OCI-LY7 (cell line): ENCODE results near the gene RNF180. TPM values are rescaled to one million over a fixed set of nuclear protein-coding genes. Genes with fewer than 3 reads are reported as not detected.

Experiments used
- BruUV-seq: library from RNA; stranded (reverse); fragments of 400-500 nt; replicated peaks from 2 replicates; lab custom pipeline; 2021; lab: Mats Ljungman, UMichigan
- CTCF ChIA-PET: fragments of 300-600 bp; sonication (Branson Sonifier 250); formaldehyde crosslinking; loops from one replicate; lab custom pipeline; 2022; ENCODE audit warnings: antibody characterized with exemption; ENCODE audit not compliant: unreplicated experiment; lab: Charles Lee
- POLR2A ChIA-PET: fragments of 300-600 bp; sonication (Branson Sonifier 250); formaldehyde crosslinking; loops from one replicate; lab custom pipeline; 2022; ENCODE audit warnings: antibody characterized with exemption; lab: Charles Lee
- DNase-seq: peaks from one replicate; pipeline ENCODE4 v3.0.0-alpha.2; 2015; ENCODE audit warnings: low spot score
- H2AFZ ChIP-seq: fragments of 200-600 bp; sonication (generic), shearing (Covaris generic); 2 replicates; pipeline ENCODE4 v1.6.1; 2014; ENCODE audit warnings: mild to moderate bottlenecking, antibody characterized with exemption, low read length, moderate library complexity
- H3K27ac ChIP-seq: fragments of 200-600 bp; sonication (generic); 2 replicates; pipeline ENCODE4 v1.5.1; 2014; ENCODE audit warnings: mixed run types, low read depth, mild to moderate bottlenecking, moderate library complexity, low read length, inconsistent platforms; ENCODE audit not compliant: poor library complexity, severe bottlenecking
- H3K36me3 ChIP-seq: fragments of 200-600 bp; sonication (generic); 2 replicates; pipeline ENCODE4 v1.6.1; 2014; ENCODE audit warnings: mild to moderate bottlenecking, antibody characterized with exemption, low read length, moderate library complexity, mixed read lengths; ENCODE audit not compliant: insufficient read depth
- H3K4me1 ChIP-seq: fragments of 200-600 bp; sonication (generic); 2 replicates; pipeline ENCODE4 v1.5.1; 2014; ENCODE audit warnings: mild to moderate bottlenecking, low read length; ENCODE audit not compliant: insufficient read depth, poor library complexity, severe bottlenecking
- H3K4me2 ChIP-seq: fragments of 200-600 bp; sonication (generic); 2 replicates; pipeline ENCODE4 v1.6.1; 2014; ENCODE audit warnings: mild to moderate bottlenecking, low read length
- H3K4me3 ChIP-seq: fragments of 200-600 bp; sonication (generic); 2 replicates; pipeline ENCODE4 v1.5.1; 2014; ENCODE audit warnings: mild to moderate bottlenecking, low read depth, low read length; ENCODE audit not compliant: poor library complexity, severe bottlenecking
- H3K79me2 ChIP-seq: fragments of 200-600 bp; sonication (generic); 2 replicates; pipeline ENCODE4 v1.6.1; 2016; ENCODE audit warnings: low read depth, mild to moderate bottlenecking, low read length, moderate library complexity, mixed read lengths; ENCODE audit not compliant: insufficient read depth
- H3K9me2 ChIP-seq: fragments of 200-600 bp; sonication (generic); 2 replicates; pipeline ENCODE4 v1.6.1; 2016; ENCODE audit warnings: mild to moderate bottlenecking, low read length, mixed read lengths; ENCODE audit not compliant: insufficient read depth
- H3K9me3 ChIP-seq: fragments of 200-600 bp; sonication (generic); 2 replicates; pipeline ENCODE4 v1.6.1; 2014; ENCODE audit warnings: mild to moderate bottlenecking, mixed run types, low read length, mixed read lengths
- H4K20me1 ChIP-seq: fragments of 200-600 bp; sonication (generic); 2 replicates; pipeline ENCODE4 v1.6.1; 2014; ENCODE audit warnings: mild to moderate bottlenecking, antibody characterized with exemption, low read length, moderate library complexity, mixed read lengths; ENCODE audit not compliant: insufficient read depth
- EZH2phosphoT487 ChIP-seq: fragments of 200-600 bp; sonication (generic); IDR thresholded peaks from 2 replicates; pipeline ENCODE4 v1.6.1; 2018; ENCODE audit warnings: low read depth, borderline replicate concordance, mild to moderate bottlenecking, mixed run types, antibody characterized with exemption, low read length, moderate library complexity, mixed read lengths
- intact Hi-C: fragments of 100-400 bp; cut with micrococcal nuclease; formaldehyde crosslinking; loops from one replicate; pipeline ENCODE4 v1.10.0; 2022; ENCODE audit not compliant: unreplicated experiment
- total RNA-seq, 2 experiments: library from RNA; depleted of rRNA in 1 of 2; stranded (reverse); fragments of >200 nt in 1 of 2; shearing (Covaris generic) in 1 of 2; gene quantifications; 2 replicates each; pipeline ENCODE4 v1.2.3, GENCODE V29; 2014 to 2022
- TF ChIP-seq, protein P1 (sequence below): fragments of 200-600 bp; sonication (generic); conservative IDR thresholded peaks from 2 replicates; pipeline ENCODE4 v1.5.1; 2014; ENCODE audit warnings: mild to moderate bottlenecking, antibody characterized with exemption, low read length, moderate library complexity, mixed read lengths

Gene RNF180
- total RNA-seq, 2 experiments from 2014 or later, result not detected

DNA sequence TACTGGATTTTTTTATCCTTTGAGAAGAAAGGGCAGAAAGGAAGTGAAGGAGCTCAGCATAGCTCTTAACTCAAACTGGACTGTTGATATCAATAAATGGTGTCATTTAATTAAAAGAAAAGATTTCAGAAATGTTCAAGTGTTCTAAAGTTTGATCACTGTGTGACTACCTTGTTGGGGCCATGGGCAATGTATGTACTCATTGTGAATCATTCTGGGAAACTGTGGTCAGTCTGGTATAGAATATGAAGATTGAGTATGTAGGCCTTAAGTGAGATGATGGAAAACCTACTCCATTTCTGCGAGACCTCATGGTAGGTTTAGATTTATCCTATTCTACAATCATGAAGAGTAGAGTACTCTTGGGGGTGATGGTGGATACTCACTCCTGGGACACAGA lies 175.7 kb downstream of the RNF180 start:
- Histone ChIP-seq H3K9me3 (no peaks in the 10 kb centered on the region), H2AFZ (no peak overlapping the region), H3K4me2 (no peak overlapping the region), H3K4me1 (no peaks in the 10 kb centered on the region), H4K20me1 (no peaks in the 10 kb centered on the region), H3K4me3 (no peak overlapping the region), H3K9me2 (no peaks in the 10 kb centered on the region), H3K36me3 (no peaks in the 10 kb centered on the region), H3K79me2 (no peaks in the 10 kb centered on the region), H3K27ac (no peak overlapping the region)
- BruUV-seq, result no TSS peak
- no peak for DNase-seq
- ChIA-PET POLR2A (no interaction called here), CTCF (no interaction called here)
- intact Hi-C loops, result no loop called here
- TF ChIP-seq, protein P1, sequence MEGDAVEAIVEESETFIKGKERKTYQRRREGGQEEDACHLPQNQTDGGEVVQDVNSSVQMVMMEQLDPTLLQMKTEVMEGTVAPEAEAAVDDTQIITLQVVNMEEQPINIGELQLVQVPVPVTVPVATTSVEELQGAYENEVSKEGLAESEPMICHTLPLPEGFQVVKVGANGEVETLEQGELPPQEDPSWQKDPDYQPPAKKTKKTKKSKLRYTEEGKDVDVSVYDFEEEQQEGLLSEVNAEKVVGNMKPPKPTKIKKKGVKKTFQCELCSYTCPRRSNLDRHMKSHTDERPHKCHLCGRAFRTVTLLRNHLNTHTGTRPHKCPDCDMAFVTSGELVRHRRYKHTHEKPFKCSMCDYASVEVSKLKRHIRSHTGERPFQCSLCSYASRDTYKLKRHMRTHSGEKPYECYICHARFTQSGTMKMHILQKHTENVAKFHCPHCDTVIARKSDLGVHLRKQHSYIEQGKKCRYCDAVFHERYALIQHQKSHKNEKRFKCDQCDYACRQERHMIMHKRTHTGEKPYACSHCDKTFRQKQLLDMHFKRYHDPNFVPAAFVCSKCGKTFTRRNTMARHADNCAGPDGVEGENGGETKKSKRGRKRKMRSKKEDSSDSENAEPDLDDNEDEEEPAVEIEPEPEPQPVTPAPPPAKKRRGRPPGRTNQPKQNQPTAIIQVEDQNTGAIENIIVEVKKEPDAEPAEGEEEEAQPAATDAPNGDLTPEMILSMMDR, result no peak
- no peak for TF ChIP-seq EZH2phosphoT487

GRCh38 chr5:64344501-64344900 lies 178.9 kb downstream of the RNF180 start:
- no peaks in the 10 kb centered on the region for H3K79me2 ChIP-seq
- intact Hi-C loops, result no loop called here
- no peaks in the 10 kb centered on the region for H3K9me3 ChIP-seq
- no peaks in the 10 kb centered on the region for H3K9me2 ChIP-seq
- BruUV-seq, result no TSS peak
- H3K36me3 ChIP-seq, result no peaks in the 10 kb centered on the region
- H3K4me1 ChIP-seq, result no peaks in the 10 kb centered on the region
- H3K4me2 ChIP-seq, result no peak overlapping the region
- POLR2A ChIA-PET, result no interaction called here
- CTCF ChIA-PET, result no interaction called here
- no peak overlapping the region for H3K4me3 ChIP-seq
- no peaks in the 10 kb centered on the region for H4K20me1 ChIP-seq
- H3K27ac ChIP-seq, result no peak overlapping the region
- no peak for DNase-seq
- no peak overlapping the region for H2AFZ ChIP-seq
- TF ChIP-seq EZH2phosphoT487, result no peak
- TF ChIP-seq, protein P1, result no peak

DNA sequence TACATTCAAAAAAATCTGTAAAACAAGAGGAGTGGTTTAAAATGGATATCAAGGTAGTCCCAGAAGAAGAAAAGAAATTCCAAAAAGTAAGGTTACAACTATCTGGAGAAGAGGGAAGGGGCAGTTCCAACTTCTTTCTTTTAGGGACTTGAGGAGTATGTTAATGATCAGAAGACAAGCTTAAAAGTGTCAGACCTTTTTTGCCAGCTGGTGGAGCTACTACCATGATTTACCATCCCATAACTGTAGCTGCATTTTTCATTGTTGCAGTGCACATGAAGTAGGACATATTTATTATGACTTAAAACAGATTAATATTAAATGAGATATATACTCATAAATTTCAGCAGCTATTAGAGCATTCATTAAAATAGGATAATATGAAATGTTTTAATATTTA lies 181.7 kb downstream of the RNF180 start:
- Histone ChIP-seq H3K9me3 (no peaks in the 10 kb centered on the region), H3K4me2 (no peak overlapping the region), H3K27ac (no peak overlapping the region), H2AFZ (no peak overlapping the region), H3K4me3 (no peak overlapping the region), H3K36me3 (no peaks in the 10 kb centered on the region), H3K4me1 (no peaks in the 10 kb centered on the region), H3K9me2 (no peaks in the 10 kb centered on the region), H4K20me1 (no peaks in the 10 kb centered on the region), H3K79me2 (no peaks in the 10 kb centered on the region)
- intact Hi-C loops, result no loop called here
- ChIA-PET POLR2A (no interaction called here), CTCF (no interaction called here)
- BruUV-seq, result no TSS peak
- no peak for DNase-seq
- TF ChIP-seq, protein P1, result peak; percentile 36; the same call in 1 of the 2 replicates
- TF ChIP-seq EZH2phosphoT487, result no peak
